GM12878 (cell line): Measurements from ENCODE around the gene KBTBD7. TPM values are rescaled to one million over a fixed set of nuclear protein-coding genes. Genes with fewer than 3 reads are reported as not detected.

ENCODE experiments used
- GATAD2B ChIP-seq: fragments of 450-650 bp; conservative IDR thresholded peaks from 2 replicates; pipeline ENCODE4 v1.6.1; 2017; ENCODE audit warnings: low read depth, mild to moderate bottlenecking, moderate library complexity
- HDAC2 ChIP-seq: fragments of 200-600 bp; sonication (generic); IDR thresholded peaks from 2 replicates; pipeline ENCODE4 v1.6.1; 2017
- MEF2B ChIP-seq: fragments of 450-650 bp; IDR thresholded peaks from 2 replicates; pipeline ENCODE4 v1.6.1; 2018; ENCODE audit warnings: mild to moderate bottlenecking, moderate library complexity; ENCODE audit not compliant: partially characterized antibody, poor library complexity, severe bottlenecking
- NFIC ChIP-seq: IDR thresholded peaks from 2 replicates; pipeline ENCODE4 v1.6.1; 2012; ENCODE audit warnings: low read depth, mild to moderate bottlenecking, inconsistent platforms, low read length, moderate library complexity
- NR2C2 ChIP-seq: IDR thresholded peaks from 2 replicates; pipeline ENCODE4 v1.6.1; 2011; ENCODE audit warnings: borderline replicate concordance, low read depth; ENCODE audit not compliant: control insufficient read depth, insufficient read length
- PAX5 ChIP-seq: IDR thresholded peaks from 2 replicates; pipeline ENCODE4 v1.6.1; 2011; ENCODE audit warnings: low read depth, low read length, borderline replicate concordance
- RCOR1 ChIP-seq: conservative IDR thresholded peaks from 2 replicates; pipeline ENCODE4 v1.6.1; 2012; ENCODE audit warnings: low read depth, low read length, improper control_type of control experiment
- STAT3 ChIP-seq: IDR thresholded peaks from 2 replicates; pipeline ENCODE4 v1.6.1; 2011; ENCODE audit warnings: low read depth, low read length, improper control_type of control experiment
- TCF12 ChIP-seq: IDR thresholded peaks from 2 replicates; pipeline ENCODE4 v1.6.1; 2011; ENCODE audit warnings: low read depth, mild to moderate bottlenecking, low read length
- TCF3 ChIP-seq: IDR thresholded peaks from 2 replicates; pipeline ENCODE4 v1.6.1; 2012; ENCODE audit warnings: low read depth, mild to moderate bottlenecking, low read length, borderline replicate concordance; ENCODE audit not compliant: insufficient read depth
- TCF7 ChIP-seq: IDR thresholded peaks from 2 replicates; pipeline ENCODE4 v1.6.1; 2014; ENCODE audit warnings: antibody characterized with exemption, borderline replicate concordance
- YBX1 ChIP-seq: fragments of 450-650 bp; IDR thresholded peaks from 2 replicates; pipeline ENCODE4 v1.6.1; 2016; ENCODE audit warnings: antibody characterized with exemption
- ZNF217 ChIP-seq: fragments of 450-650 bp; IDR thresholded peaks from 2 replicates; pipeline ENCODE4 v1.6.1; 2017; ENCODE audit warnings: antibody characterized with exemption, mild to moderate bottlenecking
- ZNF274 ChIP-seq: IDR thresholded peaks from one replicate; pipeline ENCODE4 v1.8.0; 2011; ENCODE audit not compliant: insufficient read length, insufficient read depth
- polyA plus RNA-seq, 11 experiments: library from polyadenylated mRNA; depleted of rRNA in 4 of 11; unstranded in 6 of 11; stranded (reverse) in 5 of 11; fragments of >200 nt; fragmentation: Nextera tagmentation in 4 of 11; fragmentation: Illumina TruSeq in 1 of 11; extraction: Ambion mirVana in 4 of 11; extraction: Trizol in 1 of 11; gene quantifications; 1 replicate in 1 of 11; 2 replicates in 10 of 11; pipeline versions ENCODE4 v1.2.1 to v1.2.3, GENCODE V29; 2011 to 2016; ENCODE audit warnings: inconsistent platforms in 2 of 11, missing spikeins in 2 of 11, low read depth in 1 of 11
- total RNA-seq, 4 experiments: library from RNA; depleted of rRNA in 3 of 4; stranded (reverse); fragments of >200 nt in 3 of 4; fragmentation: Illumina TruSeq in 1 of 4; extraction: Trizol in 1 of 4; gene quantifications; 2 replicates each; pipeline versions ENCODE4 v1.2.1 to v1.2.3, GENCODE V29; 2013 to 2021
- TF ChIP-seq, protein P1 (sequence below): fragments of 450-650 bp; IDR thresholded peaks from 2 replicates; pipeline ENCODE4 v1.6.1; 2018; ENCODE audit warnings: mild to moderate bottlenecking, low read depth, moderate library complexity; ENCODE audit not compliant: partially characterized antibody
- TF ChIP-seq, protein P2 (sequence below): fragments of 450-650 bp; IDR thresholded peaks from 2 replicates; pipeline ENCODE4 v1.6.1; 2017; ENCODE audit warnings: mild to moderate bottlenecking, low read depth, inconsistent platforms; ENCODE audit not compliant: poor library complexity, severe bottlenecking
- TF ChIP-seq, protein P3 (sequence below): fragments of 450-650 bp; conservative IDR thresholded peaks from 2 replicates; pipeline ENCODE4 v1.6.1; 2017; ENCODE audit warnings: mild to moderate bottlenecking, moderate library complexity
- TF ChIP-seq, protein P4 (sequence below): fragments of 450-650 bp; IDR thresholded peaks from 2 replicates; pipeline ENCODE4 v1.6.1; 2018; ENCODE audit warnings: borderline replicate concordance, mild to moderate bottlenecking; ENCODE audit not compliant: partially characterized antibody

Gene KBTBD7
- total and polyA plus RNA-seq, 10 of the 15 experiments (the other 5 are each of a cell fraction or from before 2014, with no cell fraction given) = 1.8 to 6.0 (median 4.3) TPM

DNA sequence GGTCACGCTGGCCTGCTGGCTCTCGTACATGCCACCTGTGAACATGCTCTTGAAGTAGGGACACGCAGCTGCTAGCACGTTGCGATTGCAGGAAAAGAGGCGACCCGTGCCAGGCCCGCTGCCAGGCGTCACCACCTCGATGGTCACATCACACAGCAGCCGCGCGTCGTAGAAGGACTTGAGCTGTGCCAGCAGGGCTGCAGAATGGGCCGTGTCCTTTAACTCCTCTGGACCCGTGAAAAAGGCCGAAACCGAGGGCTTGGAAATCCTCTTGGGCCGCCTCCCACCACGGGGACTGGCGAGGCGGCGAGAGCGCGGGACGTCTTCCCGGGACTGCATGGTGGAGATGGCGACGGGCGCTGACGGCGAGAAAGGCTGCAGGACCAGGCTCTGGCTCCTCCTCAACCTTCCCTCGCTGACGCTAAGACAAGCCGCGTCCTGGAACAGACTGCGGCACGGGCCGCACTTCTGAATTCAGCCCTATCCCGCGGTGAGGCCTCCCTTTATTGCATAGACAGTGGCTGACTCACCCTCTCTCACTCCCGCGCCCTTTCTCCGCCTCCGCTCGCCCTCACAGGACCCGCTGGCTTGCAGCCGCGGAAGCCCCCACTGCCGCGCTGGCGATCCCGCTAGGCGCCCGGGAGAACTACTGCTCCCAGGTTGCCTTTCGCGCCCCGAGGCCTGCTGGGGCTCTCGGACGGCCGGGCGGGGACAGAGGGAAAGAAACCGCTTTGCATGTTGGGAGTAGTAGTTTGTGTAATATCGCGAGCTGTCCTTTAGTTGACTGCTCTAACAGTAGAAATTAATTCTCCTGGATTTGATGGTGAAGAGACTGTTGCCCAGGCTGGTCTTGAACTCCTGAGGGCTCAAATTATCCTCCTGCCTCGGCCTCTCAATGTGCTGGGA, at the start of gene KBTBD7 (continued):
- no peak for TF ChIP-seq NFIC
- no peak for TF ChIP-seq HDAC2
- 0 out of 2 replicates have a peak, but pooled peaks have one; percentile 81 for TF ChIP-seq GATAD2B
- 0 out of 2 replicates have a peak, but pooled peaks have one; percentile 18 for TF ChIP-seq TCF3
- TF ChIP-seq MEF2B = no peak
- TF ChIP-seq, protein P1, sequence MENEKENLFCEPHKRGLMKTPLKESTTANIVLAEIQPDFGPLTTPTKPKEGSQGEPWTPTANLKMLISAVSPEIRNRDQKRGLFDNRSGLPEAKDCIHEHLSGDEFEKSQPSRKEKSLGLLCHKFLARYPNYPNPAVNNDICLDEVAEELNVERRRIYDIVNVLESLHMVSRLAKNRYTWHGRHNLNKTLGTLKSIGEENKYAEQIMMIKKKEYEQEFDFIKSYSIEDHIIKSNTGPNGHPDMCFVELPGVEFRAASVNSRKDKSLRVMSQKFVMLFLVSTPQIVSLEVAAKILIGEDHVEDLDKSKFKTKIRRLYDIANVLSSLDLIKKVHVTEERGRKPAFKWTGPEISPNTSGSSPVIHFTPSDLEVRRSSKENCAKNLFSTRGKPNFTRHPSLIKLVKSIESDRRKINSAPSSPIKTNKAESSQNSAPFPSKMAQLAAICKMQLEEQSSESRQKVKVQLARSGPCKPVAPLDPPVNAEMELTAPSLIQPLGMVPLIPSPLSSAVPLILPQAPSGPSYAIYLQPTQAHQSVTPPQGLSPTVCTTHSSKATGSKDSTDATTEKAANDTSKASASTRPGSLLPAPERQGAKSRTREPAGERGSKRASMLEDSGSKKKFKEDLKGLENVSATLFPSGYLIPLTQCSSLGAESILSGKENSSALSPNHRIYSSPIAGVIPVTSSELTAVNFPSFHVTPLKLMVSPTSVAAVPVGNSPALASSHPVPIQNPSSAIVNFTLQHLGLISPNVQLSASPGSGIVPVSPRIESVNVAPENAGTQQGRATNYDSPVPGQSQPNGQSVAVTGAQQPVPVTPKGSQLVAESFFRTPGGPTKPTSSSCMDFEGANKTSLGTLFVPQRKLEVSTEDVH = no peak
- TF ChIP-seq ZNF274 = no peak
- no peak for TF ChIP-seq NR2C2
- TF ChIP-seq STAT3 = no peak
- TF ChIP-seq RCOR1 = no peak
- 0 out of 2 replicates have a peak, but pooled peaks have one; percentile 5 for TF ChIP-seq TCF12
- TF ChIP-seq, protein P2, sequence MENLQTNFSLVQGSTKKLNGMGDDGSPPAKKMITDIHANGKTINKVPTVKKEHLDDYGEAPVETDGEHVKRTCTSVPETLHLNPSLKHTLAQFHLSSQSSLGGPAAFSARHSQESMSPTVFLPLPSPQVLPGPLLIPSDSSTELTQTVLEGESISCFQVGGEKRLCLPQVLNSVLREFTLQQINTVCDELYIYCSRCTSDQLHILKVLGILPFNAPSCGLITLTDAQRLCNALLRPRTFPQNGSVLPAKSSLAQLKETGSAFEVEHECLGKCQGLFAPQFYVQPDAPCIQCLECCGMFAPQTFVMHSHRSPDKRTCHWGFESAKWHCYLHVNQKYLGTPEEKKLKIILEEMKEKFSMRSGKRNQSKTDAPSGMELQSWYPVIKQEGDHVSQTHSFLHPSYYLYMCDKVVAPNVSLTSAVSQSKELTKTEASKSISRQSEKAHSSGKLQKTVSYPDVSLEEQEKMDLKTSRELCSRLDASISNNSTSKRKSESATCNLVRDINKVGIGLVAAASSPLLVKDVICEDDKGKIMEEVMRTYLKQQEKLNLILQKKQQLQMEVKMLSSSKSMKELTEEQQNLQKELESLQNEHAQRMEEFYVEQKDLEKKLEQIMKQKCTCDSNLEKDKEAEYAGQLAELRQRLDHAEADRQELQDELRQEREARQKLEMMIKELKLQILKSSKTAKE = no peak
- no peak for TF ChIP-seq ZNF217
- TF ChIP-seq, protein P3, sequence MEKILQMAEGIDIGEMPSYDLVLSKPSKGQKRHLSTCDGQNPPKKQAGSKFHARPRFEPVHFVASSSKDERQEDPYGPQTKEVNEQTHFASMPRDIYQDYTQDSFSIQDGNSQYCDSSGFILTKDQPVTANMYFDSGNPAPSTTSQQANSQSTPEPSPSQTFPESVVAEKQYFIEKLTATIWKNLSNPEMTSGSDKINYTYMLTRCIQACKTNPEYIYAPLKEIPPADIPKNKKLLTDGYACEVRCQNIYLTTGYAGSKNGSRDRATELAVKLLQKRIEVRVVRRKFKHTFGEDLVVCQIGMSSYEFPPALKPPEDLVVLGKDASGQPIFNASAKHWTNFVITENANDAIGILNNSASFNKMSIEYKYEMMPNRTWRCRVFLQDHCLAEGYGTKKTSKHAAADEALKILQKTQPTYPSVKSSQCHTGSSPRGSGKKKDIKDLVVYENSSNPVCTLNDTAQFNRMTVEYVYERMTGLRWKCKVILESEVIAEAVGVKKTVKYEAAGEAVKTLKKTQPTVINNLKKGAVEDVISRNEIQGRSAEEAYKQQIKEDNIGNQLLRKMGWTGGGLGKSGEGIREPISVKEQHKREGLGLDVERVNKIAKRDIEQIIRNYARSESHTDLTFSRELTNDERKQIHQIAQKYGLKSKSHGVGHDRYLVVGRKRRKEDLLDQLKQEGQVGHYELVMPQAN = no peak
- no peak for TF ChIP-seq YBX1
- no peak for TF ChIP-seq PAX5
- TF ChIP-seq, protein P4, sequence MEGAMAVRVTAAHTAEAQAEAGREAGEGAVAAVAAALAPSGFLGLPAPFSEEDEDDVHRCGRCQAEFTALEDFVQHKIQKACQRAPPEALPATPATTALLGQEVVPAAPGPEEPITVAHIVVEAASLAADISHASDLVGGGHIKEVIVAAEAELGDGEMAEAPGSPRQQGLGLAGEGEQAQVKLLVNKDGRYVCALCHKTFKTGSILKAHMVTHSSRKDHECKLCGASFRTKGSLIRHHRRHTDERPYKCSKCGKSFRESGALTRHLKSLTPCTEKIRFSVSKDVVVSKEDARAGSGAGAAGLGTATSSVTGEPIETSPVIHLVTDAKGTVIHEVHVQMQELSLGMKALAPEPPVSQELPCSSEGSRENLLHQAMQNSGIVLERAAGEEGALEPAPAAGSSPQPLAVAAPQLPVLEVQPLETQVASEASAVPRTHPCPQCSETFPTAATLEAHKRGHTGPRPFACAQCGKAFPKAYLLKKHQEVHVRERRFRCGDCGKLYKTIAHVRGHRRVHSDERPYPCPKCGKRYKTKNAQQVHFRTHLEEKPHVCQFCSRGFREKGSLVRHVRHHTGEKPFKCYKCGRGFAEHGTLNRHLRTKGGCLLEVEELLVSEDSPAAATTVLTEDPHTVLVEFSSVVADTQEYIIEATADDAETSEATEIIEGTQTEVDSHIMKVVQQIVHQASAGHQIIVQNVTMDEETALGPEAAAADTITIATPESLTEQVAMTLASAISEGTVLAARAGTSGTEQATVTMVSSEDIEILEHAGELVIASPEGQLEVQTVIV = no peak
- no peak for TF ChIP-seq TCF7
